Panc1 (cell line): ENCODE data around the gene SPEG.

Experiments
- POLR2AphosphoS5 ChIP-seq: IDR thresholded peaks from 2 replicates; pipeline ENCODE4 v1.6.1; 2012; ENCODE audit warnings: mild to moderate bottlenecking, low read depth, low read length, moderate library complexity
- SIN3A ChIP-seq: IDR thresholded peaks from 2 replicates; pipeline ENCODE4 v1.6.1; 2012; ENCODE audit warnings: low read depth, mild to moderate bottlenecking, low read length, moderate library complexity, borderline replicate concordance; ENCODE audit not compliant: insufficient read depth
- TF ChIP-seq, protein P1 (sequence below): fragments of 450-650 bp; IDR thresholded peaks from 2 replicates; pipeline ENCODE4 v1.5.1; 2017; ENCODE audit warnings: mild to moderate bottlenecking

DNA sequence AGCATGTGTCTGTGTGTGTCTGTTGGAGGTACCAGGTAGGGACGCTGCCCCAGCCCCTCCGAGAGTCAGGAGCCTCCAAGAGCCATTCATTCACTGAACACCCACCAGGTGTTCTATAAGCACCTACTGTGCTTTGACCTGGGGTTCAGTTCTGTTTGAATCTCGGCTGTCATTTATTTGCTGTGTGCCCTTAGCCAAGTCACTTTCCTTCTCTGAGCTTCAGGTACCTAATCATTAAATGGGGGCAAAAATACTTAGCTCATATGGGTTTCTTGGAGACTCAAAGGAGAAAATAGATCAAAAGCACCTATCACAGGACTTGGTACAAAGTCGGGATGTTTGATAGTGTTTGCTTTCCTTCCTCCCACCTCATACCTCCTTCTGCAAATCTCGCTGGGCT, 92.8 kb downstream of the SPEG start:
- TF ChIP-seq, protein P1, sequence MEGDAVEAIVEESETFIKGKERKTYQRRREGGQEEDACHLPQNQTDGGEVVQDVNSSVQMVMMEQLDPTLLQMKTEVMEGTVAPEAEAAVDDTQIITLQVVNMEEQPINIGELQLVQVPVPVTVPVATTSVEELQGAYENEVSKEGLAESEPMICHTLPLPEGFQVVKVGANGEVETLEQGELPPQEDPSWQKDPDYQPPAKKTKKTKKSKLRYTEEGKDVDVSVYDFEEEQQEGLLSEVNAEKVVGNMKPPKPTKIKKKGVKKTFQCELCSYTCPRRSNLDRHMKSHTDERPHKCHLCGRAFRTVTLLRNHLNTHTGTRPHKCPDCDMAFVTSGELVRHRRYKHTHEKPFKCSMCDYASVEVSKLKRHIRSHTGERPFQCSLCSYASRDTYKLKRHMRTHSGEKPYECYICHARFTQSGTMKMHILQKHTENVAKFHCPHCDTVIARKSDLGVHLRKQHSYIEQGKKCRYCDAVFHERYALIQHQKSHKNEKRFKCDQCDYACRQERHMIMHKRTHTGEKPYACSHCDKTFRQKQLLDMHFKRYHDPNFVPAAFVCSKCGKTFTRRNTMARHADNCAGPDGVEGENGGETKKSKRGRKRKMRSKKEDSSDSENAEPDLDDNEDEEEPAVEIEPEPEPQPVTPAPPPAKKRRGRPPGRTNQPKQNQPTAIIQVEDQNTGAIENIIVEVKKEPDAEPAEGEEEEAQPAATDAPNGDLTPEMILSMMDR = no peak
- TF ChIP-seq POLR2AphosphoS5 = no peak
- no peak for TF ChIP-seq SIN3A
